GM12878 (cell line): ENCODE measurements around the gene NR6A1.

ENCODE experiments used
- KDM1A ChIP-seq: fragments of 200-600 bp; sonication (generic); IDR thresholded peaks from 2 replicates; pipeline ENCODE4 v1.6.1; 2016; ENCODE audit warnings: borderline replicate concordance
- KLF5 ChIP-seq: fragments of 450-650 bp; IDR thresholded peaks from 2 replicates; pipeline ENCODE4 v1.6.1; 2014; ENCODE audit warnings: mild to moderate bottlenecking; ENCODE audit not compliant: partially characterized antibody
- NR2C1 ChIP-seq: fragments of 450-650 bp; IDR thresholded peaks from 2 replicates; pipeline ENCODE4 v1.6.1; 2017; ENCODE audit warnings: antibody characterized with exemption, mild to moderate bottlenecking, moderate library complexity
- RAD51 ChIP-seq: fragments of 450-650 bp; IDR thresholded peaks from 2 replicates; pipeline ENCODE4 v1.6.1; 2016; ENCODE audit warnings: moderate library complexity, mild to moderate bottlenecking, inconsistent platforms
- TAF1 ChIP-seq: IDR thresholded peaks from 2 replicates; pipeline ENCODE4 v1.6.1; 2011; ENCODE audit warnings: mild to moderate bottlenecking, low read depth, low read length, borderline replicate concordance
- TF ChIP-seq, protein P1 (sequence below): fragments of 450-650 bp; IDR thresholded peaks from 2 replicates; pipeline ENCODE4 v1.6.1; 2018; ENCODE audit warnings: mild to moderate bottlenecking, low read depth, moderate library complexity; ENCODE audit not compliant: partially characterized antibody
- TF ChIP-seq, protein P2 (sequence below): IDR thresholded peaks from 2 replicates; pipeline ENCODE4 v1.6.1; 2011; ENCODE audit warnings: borderline replicate concordance, low read depth, mild to moderate bottlenecking, moderate library complexity, mixed read lengths, low read length; ENCODE audit not compliant: insufficient read depth; ENCODE audit errors: extremely low read length
- TF ChIP-seq, protein P3 (sequence below): IDR thresholded peaks from 2 replicates; pipeline ENCODE4 v1.6.1; 2012; ENCODE audit warnings: low read depth, low read length, improper control_type of control experiment
- TF ChIP-seq, protein P4 (sequence below): fragments of 450-650 bp; formaldehyde crosslinking; IDR thresholded peaks from 2 replicates; pipeline ENCODE4 v1.4.0; 2022; ENCODE audit warnings: mild to moderate bottlenecking, moderate library complexity
- TF ChIP-seq, protein P5 (sequence below): IDR thresholded peaks from 2 replicates; pipeline ENCODE4 v1.6.1; 2011; ENCODE audit warnings: low read depth, mild to moderate bottlenecking, low read length, moderate library complexity, borderline replicate concordance; ENCODE audit errors: extremely low read depth

DNA sequence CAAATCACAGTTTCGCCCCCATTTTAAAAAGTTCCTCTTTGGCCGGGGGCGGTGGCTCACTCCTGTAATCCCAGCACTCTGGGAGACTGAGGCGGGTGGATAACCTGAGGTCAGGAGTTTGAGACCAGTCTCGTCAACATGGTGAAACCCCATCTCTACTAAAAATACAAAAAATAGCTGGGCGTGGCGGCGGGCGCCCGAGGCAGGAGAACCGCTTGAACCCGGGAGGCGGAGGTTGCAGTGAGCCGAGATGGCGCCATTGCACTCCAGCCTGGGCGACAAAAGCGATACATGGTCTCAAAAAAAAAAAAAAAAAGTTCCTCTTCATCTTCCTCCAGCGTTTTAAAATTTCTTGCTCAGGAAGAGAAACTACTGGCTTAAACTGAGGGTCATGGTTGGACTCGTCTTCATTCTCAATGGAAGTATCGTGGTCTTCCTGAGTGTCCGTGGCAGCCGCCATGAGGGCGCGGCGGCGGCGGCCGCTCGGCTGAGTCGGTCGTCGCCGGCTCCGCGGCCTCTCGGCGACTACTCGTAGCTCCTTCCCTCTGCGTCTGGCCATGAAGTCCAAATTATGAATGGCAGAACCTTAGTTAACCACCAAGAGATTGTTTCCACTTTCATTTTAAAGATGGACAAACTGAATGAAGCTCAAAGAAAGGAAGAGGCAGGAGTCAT lies 171.9 kb downstream of the NR6A1 start:
- no peak for TF ChIP-seq TAF1
- no peak for TF ChIP-seq NR2C1
- TF ChIP-seq, protein P1, sequence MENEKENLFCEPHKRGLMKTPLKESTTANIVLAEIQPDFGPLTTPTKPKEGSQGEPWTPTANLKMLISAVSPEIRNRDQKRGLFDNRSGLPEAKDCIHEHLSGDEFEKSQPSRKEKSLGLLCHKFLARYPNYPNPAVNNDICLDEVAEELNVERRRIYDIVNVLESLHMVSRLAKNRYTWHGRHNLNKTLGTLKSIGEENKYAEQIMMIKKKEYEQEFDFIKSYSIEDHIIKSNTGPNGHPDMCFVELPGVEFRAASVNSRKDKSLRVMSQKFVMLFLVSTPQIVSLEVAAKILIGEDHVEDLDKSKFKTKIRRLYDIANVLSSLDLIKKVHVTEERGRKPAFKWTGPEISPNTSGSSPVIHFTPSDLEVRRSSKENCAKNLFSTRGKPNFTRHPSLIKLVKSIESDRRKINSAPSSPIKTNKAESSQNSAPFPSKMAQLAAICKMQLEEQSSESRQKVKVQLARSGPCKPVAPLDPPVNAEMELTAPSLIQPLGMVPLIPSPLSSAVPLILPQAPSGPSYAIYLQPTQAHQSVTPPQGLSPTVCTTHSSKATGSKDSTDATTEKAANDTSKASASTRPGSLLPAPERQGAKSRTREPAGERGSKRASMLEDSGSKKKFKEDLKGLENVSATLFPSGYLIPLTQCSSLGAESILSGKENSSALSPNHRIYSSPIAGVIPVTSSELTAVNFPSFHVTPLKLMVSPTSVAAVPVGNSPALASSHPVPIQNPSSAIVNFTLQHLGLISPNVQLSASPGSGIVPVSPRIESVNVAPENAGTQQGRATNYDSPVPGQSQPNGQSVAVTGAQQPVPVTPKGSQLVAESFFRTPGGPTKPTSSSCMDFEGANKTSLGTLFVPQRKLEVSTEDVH = no peak
- TF ChIP-seq, protein P2, sequence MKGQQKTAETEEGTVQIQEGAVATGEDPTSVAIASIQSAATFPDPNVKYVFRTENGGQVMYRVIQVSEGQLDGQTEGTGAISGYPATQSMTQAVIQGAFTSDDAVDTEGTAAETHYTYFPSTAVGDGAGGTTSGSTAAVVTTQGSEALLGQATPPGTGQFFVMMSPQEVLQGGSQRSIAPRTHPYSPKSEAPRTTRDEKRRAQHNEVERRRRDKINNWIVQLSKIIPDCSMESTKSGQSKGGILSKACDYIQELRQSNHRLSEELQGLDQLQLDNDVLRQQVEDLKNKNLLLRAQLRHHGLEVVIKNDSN = no peak
- no peak for TF ChIP-seq KLF5
- TF ChIP-seq, protein P3, sequence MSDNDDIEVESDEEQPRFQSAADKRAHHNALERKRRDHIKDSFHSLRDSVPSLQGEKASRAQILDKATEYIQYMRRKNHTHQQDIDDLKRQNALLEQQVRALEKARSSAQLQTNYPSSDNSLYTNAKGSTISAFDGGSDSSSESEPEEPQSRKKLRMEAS = no peak
- no peak for TF ChIP-seq RAD51
- TF ChIP-seq, protein P4, sequence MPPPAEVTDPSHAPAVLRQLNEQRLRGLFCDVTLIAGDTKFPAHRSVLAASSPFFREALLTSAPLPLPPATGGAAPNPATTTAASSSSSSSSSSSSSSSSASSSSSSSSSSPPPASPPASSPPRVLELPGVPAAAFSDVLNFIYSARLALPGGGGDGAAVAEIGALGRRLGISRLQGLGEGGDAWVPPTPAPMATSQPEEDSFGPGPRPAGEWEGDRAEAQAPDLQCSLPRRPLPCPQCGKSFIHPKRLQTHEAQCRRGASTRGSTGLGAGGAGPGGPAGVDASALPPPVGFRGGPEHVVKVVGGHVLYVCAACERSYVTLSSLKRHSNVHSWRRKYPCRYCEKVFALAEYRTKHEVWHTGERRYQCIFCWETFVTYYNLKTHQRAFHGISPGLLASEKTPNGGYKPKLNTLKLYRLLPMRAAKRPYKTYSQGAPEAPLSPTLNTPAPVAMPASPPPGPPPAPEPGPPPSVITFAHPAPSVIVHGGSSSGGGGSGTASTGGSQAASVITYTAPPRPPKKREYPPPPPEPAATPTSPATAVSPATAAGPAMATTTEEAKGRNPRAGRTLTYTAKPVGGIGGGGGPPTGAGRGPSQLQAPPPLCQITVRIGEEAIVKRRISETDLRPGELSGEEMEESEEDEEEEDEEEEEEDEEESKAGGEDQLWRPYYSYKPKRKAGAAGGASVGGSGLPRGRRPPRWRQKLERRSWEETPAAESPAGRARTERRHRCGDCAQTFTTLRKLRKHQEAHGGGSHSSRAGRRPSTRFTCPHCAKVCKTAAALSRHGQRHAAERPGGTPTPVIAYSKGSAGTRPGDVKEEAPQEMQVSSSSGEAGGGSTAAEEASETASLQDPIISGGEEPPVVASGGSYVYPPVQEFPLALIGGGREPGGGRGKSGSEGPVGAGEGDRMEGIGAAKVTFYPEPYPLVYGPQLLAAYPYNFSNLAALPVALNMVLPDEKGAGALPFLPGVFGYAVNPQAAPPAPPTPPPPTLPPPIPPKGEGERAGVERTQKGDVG (CRISPR knock-in tag) = no peak
- TF ChIP-seq KDM1A = no peak
- TF ChIP-seq, protein P5, sequence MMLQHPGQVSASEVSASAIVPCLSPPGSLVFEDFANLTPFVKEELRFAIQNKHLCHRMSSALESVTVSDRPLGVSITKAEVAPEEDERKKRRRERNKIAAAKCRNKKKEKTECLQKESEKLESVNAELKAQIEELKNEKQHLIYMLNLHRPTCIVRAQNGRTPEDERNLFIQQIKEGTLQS = no peak
